C4-2B (cell line): ENCODE data around the gene OGFOD1.

Experiments used
- H3K27ac ChIP-seq: fragments of 450-650 bp; 2 replicates; pipeline ENCODE4 v1.5.1; 2017
- ZFX ChIP-seq: fragments of 450-650 bp; IDR thresholded peaks from 2 replicates; pipeline ENCODE4 v1.6.1; 2017
- TF ChIP-seq, protein P1 (sequence below): fragments of 450-650 bp; conservative IDR thresholded peaks from 2 replicates; pipeline ENCODE4 v1.5.1; 2017; ENCODE audit warnings: mild to moderate bottlenecking

OGFOD1 gene

DNA sequence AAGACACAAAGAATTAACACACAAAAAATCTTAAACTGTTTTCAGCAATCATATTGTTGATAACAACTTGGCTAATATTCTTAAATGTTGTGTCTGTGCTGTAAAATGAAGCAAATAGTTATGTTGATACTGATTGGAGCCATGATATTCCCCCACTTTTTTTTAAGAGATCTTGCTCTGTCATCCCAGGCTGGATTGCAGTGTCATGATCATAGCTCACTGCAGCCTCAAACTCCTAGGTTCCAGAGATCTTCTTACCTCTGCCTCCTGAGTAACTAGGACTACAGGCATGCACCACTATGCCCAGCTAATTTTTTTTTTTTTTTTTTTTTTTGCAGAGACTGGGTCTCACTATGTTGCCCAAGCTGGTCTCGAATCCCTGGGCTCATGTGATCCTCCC is 42.5 kb downstream of the OGFOD1 start:
- TF ChIP-seq ZFX, result no peak
- TF ChIP-seq, protein P1, sequence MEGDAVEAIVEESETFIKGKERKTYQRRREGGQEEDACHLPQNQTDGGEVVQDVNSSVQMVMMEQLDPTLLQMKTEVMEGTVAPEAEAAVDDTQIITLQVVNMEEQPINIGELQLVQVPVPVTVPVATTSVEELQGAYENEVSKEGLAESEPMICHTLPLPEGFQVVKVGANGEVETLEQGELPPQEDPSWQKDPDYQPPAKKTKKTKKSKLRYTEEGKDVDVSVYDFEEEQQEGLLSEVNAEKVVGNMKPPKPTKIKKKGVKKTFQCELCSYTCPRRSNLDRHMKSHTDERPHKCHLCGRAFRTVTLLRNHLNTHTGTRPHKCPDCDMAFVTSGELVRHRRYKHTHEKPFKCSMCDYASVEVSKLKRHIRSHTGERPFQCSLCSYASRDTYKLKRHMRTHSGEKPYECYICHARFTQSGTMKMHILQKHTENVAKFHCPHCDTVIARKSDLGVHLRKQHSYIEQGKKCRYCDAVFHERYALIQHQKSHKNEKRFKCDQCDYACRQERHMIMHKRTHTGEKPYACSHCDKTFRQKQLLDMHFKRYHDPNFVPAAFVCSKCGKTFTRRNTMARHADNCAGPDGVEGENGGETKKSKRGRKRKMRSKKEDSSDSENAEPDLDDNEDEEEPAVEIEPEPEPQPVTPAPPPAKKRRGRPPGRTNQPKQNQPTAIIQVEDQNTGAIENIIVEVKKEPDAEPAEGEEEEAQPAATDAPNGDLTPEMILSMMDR, result no peak
- H3K27ac ChIP-seq, result no peak overlapping the region

DNA sequence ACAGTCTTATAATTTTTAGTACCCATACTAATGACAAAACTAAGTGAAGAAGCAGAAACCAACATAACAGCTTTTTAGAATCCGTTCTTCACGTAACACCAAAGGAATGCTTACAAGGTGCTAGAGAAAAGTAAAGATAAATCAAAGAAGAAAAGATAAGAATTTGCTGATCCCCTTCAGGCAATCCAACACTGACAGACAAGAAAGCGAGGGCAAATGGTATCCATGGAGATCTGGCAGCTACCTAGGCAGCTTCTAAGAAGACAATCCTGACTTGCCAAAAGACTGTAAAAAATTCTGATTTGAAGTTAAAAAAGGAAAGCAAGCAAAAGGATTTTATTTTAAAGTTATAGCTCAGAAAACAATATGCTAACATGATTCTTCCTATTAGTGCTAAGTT is 53.8 kb downstream of the OGFOD1 start:
- no peak overlapping the region for H3K27ac ChIP-seq
- TF ChIP-seq, protein P1, result no peak
- TF ChIP-seq ZFX, result no peak

DNA sequence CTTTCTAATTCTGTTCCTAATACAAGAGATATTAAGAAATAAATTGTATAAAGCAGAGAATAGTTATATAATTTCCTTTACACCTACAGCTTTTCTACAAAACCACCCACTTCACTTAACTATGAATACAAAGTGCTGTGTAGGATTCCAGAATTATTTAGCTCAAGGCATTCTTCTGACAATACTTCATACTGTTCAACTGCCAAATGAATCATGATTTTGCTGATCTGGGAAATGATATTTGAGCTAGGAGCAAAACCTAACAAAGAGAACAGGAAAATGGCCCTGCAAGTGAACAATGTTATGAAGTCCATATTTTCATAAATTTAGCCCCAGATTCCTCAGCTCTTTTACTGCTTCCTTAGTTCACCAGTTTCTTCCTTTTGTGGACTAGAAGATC is 55.6 kb downstream of the OGFOD1 start:
- TF ChIP-seq, protein P1, result no peak
- no peak for TF ChIP-seq ZFX
- H3K27ac ChIP-seq, result no peak overlapping the region

DNA sequence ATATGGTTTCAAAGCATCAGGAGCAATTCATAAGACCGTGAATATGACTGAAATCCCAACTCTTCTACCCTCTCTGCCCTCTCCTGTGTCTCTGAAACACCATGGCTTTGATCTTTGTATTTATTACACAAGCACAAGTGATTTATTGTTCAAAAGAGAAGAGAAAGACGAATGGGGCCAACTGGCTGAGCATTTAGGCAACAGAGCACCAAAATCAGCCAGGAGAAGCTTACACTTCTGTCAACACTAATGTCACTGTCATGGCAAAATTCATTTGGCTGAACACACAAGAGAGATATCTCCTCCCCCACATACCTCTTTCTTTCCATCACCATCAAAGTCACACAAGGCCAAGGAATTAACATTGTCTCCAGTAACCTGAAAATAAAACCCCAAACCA is 59.2 kb downstream of the OGFOD1 start:
- H3K27ac ChIP-seq, result no peak overlapping the region
- TF ChIP-seq ZFX, result no peak
- TF ChIP-seq, protein P1, result no peak

DNA sequence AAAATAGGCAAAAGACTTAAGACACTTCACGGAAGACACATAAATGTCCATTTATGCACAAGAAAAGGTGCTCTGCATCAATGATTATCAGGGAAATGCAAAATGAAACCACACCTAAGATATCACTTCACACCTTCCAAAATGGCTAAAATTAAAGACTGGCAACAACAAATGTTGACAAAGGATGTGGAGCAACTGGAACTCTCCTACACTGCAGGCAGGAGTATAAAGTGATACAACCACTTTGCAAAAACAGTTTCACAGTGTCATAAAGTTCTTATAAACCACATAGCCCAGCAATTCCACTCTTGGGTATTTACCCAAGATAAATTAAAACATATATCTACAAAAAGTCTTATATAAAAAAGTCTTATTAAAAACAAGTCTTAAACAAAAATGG is 60.7 kb downstream of the OGFOD1 start:
- no peak overlapping the region for H3K27ac ChIP-seq
- no peak for TF ChIP-seq ZFX
- TF ChIP-seq, protein P1, result no peak

DNA sequence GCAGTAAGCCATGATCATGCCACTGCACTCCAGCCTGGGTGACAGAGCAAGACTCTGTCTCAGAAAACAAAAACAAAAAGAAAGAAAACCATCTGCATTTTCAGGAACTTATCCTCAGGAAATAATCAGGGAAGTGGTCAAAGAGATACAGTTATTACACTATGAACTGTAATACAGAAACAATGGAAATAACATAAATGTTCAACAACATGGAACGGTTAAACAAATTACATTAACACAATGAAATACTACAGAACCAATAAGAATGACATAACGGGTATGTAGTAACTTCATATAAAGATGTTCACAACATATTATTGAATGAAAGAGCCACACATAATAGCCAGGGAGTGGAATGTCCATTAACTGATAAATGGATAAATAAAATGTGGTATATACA is 61.7 kb downstream of the OGFOD1 start:
- TF ChIP-seq, protein P1, result no peak
- no peak for TF ChIP-seq ZFX
- H3K27ac ChIP-seq, result no peak overlapping the region

DNA sequence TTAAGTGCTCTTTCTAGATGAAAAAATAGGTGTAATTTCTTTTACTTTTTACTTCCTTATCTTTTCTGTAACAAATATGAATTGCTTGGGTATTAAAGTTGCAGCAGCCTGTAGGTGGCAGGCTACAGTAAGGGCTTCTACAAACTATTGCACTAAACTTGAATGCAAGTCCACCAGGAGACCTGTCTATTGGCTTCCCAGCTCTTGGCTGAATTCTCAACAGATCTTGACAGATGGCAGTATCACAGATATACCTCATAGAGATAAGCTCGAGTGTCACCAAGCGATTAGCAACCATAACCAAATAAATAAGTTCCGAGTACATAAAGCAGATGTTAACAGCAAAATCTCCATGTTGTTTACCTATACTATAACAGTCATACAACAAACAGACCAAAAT is 62.6 kb downstream of the OGFOD1 start:
- no peak for TF ChIP-seq ZFX
- TF ChIP-seq, protein P1, result peak; percentile 89
- no peak overlapping the region for H3K27ac ChIP-seq
